HG03520 (cell line): Measurements from ENCODE around the gene IMMT.

ENCODE experiments used
- ATAC-seq: cut with Tn5 transposase; IDR thresholded peaks from one replicate; pipeline ENCODE4 v1.9.1; 2021; ENCODE audit warnings: mild to moderate bottlenecking, moderate library complexity; ENCODE audit not compliant: unreplicated experiment

IMMT gene

DNA sequence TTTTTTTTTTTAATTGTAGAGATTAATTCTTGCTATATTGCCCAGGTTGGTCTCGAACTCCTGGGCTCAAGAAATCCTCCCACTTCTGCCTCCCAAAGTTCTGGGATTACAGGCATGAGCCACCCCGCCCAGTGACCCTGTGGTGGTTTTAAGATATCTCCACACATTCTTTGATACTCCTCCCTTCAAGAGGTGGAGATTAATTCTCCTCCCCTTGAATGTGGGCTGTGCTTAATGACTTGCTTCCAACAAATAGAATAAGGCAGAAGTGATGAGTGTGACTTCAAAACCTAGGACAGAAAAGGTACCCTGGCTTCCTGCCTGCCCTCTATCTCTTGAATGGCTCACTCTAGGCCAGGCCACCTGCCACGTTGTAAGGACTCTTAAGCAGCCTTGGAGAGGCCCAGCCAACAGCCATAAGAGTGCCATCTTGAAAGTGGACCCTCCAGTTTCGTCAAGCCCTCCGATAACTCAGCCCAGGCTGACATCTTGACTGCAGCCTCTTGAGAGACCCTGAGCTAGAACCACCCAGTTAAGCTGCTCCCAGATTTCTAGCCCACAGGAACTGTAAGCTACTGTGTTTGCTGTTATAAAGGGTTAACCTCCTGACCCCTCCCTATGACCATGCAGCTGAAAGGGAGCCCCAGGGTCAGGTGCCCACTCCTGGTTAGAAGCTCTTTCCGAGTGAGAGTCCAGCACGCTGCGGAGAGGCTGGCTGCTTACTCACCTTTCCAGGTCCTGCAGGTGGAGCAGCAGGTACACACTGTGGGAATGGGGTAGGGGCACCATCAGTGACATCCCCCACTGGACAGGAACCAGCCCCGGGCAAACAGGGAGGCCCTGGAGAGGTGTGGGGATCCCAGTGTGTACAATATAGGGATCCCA, 31.6 kb upstream of the IMMT start:
- ATAC-seq = no peak

DNA sequence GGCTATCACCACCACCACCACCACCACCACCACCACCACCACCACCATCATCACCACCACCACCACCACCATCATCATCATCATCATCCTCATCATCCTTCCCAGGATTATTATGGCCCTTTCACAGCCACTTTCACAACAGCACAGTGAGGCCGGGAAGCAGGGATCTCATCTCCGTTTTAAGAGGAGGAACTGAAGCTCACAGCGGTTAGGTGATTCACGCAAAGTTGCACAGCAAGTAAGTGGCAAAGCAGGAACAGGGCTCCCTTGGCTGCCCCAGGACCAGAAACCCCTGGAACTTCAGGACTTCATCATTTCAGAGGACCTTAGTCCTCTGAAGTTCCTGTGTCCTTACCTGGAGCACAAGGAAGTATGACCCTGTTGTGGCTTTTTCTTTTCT, 30.8 kb upstream of the IMMT start:
- no peak for ATAC-seq

DNA sequence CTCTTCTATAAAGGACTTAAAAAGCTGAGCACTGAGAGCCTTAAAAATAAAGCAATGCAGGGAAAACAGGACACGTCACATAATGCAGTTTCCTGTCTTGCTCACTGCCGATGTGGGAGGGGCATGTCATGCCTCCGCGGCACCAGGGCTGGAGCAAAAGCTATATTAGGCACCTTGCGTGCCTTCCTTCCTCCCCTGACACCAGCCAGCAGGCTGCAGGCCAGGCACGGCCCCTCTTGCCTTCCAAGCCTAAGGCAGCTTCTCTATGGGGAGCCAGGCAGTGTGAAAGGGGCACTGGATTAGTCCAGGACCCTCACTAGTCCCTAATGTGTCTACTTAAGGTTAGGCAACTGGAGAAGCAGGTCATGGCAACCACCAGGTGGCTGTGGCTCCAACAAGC, 30.3 kb upstream of the IMMT start:
- ATAC-seq = peak; percentile 59

DNA sequence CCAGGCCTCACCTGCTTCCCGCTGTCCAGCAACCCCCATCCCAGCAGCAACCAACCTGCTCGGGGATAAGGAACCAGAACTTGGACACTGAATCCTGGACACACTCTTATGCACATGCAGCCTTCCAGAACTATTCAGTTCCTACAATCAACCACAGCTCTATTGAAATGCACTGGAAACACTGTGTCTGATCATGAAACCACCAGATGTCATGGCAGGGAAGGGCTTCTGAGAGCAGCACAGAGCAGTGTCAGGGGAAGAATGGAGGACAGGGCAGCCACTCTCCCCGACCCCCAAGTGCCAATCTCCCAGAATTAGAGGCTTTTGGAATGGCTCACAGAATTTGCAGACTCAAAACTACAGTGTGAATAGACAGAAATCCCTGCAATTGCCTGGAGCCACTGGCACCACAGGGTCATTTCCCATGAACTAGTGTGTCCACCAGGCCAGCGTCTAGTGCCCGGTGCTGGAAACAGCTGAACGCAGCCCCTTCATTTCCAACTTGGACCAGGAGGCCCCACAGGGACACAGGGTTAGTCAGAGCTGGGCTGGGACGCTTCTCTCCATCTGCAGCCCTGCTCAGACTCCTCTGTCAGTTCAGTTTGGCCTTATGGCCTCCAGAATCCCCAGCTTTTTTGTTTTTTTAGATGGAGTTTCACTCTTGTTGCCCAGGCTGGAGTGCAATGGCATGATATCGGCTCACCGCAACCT, 29.5 kb upstream of the IMMT start:
- no peak for ATAC-seq

DNA sequence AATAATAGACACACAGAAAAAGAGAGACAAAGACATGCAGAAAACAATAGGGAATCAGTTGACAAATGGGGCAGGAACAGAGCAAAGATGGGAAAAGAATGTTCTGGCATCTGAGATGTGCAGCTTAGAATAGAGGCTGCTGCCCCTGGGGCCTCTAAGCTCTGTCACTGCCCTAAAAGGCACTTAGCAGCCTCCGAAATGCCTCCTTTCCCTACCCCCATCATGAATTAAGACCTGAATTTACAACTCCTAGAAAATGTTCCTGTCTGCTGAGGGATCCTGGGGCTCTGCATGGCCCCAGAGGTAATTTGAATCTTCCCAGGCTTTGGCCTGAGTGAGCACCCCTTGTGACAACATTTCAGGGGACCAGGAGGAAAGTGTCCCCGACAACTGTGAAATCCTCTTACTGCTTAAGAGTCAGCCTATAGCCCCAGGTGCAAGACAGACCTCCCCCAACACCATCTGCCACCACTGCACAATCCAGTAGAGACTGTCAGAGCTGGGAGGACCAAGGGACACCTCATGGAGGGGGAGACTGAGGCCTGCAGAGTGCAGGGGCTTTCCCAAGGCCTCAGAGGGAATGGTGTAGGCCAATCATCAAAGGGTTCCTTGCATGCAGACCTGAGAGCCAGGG, 28.8 kb upstream of the IMMT start:
- no peak for ATAC-seq

DNA sequence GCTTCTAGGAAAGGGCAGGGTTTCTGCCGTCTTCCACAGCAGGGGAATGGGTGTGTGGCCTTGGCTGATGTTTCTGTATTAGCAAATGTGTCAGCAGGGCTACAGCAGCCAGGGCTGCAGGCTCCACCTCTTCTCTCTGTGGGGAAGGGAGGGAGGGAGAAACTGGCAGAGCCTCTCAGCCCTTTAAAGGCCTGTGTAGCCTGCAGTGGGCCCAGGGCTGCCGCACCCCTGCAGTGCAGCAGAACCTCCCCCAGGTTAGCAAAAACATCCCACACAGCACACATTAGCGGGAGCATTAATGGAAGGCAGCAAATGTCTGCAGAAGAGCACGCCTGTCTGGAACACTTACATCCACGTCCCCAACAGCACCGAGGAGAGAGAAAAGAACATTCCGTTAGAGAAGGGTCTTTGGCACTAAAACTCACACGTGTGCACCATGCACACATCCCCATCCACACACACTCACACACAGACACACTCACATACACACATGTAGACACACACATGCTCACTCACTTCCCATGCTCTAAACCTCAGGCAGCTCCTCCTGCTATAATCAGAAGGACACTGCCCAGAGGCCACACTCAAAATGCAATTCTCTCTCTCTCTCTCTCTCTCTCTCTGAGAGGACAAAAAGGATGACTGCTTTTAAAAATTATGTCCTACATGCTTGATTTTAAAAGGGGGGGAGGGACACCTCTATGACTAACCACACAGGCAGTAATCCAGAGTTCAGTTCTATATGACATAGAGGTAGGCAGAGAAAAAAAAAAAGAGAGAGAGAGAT, 28.1 kb upstream of the IMMT start:
- ATAC-seq = no peak

DNA sequence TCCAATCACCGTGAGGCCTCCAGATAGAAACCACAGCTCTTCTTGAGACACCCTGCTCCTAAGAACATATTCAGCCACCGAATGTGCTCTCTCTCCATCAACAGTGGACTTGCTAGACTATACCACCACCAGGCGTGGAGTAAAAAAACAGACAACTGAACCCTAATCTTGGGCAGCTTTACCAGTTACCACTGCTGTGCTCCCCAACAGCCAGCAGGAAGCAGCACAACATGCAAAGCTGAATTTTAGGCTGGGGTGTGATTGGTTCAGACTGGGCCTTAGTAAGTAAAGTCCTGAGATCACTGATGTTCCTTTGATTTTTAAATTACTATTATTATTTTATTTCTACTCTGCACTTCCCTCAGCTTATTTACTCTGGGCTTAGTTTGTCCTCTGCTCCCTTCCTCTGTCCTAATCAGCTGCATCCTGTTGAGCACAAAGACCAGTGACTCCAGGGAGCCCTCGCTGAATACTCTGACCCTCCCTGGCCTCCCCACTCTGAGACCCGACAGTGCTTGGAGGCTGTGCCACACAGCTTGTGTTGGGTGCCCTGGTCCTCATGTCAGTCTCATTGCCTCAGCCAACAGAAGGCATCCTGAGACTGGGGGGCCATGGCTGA, 25.9 kb upstream of the IMMT start:
- ATAC-seq = no peak

DNA sequence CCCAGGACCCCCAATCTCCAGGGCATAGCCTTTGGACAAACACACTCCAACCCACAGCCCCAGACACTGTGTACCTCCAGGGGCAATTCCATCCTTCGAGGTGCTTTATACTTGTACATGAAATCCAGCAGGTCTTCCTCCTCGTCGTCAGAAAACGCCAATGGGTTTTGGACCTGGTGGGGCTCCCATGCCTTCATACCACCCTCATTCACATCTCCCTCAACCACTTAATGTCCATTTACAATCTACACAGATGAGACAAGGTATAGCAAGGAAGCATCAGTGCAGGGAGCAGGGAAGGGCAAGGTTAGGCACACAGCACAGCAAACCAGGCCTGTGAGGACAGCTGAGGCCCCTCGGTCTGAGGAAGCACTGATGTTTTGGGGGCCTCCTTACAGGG, 24.6 kb upstream of the IMMT start:
- no peak for ATAC-seq

DNA sequence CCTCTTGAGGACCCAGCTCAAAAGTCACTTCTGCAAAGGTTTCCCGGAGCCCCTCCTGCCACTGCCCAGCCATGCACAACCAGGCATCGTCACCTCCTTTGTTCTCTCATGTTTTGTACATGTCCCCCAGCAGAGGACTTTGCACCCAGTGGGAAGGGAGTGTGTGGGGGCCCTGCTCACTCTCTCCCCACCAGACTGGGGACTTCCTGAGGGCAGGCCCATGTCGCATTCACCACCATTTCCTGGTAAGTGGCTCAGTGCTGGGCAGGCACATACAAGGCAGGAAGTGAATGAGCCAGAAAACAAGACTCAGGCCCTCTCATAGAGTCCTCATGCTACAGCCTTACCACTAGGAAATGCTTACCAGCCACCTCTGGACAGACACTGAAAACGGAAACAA, 22.9 kb upstream of the IMMT start:
- ATAC-seq = no peak

DNA sequence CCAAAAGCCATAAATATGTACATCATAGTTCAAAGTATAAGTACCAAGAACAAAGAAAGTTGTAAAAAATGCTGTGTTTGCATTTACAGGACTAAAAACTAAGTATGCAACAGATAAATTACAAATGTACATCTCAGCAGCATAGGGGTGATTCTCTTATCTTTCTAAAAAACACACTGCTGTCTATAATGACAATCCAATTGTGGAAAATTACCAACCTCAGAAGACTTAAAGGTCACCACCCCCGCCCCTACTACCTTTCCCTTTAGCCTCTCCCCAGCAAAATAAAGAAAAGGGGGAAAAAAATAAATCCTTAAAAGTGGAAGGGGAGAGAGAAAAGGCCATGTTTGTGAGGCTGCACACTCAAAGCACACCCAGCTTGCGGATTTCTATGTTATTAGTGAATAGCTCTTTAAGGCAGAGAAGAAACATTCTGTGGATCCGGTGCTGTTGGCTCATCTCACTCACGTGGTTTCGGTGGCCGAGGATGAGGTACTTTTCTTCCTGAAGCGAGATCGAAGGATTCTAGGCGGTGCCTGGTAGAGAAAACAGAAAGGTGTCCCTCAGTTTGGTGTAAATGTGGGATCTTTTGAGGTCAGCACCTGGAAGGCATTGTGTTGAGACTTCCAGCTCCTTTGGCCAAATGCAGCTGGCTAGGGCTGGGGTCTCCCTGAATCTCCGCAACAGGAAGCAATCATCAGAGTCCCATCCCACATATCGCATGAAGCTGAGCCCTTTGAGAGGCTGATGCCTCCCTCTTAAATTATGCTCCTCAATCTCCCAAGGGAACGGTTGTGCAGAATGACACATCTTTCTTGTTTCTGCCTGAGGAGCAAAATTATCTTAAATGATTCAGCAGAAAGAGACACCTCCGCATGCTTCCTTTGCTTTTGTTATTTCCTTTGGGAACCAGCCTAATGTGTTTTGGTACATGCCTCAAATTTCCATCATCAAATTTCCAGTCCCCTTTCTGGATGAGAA, 21.6 kb upstream of the IMMT start:
- ATAC-seq = no peak

DNA sequence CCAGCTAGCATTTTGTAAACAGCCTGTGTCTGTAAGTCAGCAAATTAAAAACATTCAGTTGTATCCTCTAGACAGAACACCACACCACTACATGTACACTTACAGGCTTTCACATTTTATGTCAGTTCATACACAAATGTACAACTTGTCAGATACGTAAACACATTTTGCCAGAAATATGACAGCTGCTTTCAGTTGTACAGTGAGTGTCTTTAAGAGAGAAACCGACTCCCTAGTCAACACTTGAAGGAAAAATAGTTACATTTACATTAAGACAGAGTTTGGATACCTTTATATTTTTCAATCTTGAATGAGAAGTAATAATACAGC, 19.2 kb upstream of the IMMT start:
- ATAC-seq = no peak

DNA sequence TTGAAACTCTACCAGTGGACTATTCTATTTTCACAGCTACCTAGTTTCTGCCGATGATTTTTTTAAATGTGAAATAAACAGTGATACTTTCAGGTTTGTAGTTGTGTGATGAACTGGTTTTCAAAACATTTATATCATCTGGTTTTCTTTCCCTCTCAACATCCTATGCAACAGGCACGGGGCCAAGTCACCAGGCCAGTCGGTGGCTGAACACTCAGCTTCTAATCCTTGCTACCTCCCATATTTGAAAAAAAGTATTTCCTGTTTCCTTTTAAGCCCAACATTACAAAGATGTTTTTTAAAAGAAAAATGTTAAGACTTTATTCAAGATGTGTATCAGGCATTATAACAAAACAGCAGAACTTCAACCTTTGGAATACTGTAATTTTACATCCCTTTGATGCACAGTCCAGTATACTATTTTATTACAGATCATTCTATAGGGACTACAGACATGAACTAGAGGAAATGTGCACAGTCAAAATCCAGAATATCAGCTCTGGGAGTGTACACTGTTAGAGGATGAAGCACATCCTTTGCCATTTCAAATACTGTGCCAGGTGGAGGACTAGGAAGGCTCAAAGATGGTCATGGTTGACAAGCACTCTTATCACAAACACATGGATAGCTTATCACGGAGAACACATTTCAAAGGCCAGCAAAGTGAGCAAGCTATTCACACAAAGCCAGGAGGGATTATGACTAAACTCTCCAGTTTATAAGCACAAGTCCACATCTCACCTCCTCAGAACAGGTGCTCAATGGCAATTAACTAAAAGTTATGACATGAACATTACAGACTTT, 18.6 kb upstream of the IMMT start:
- no peak for ATAC-seq

DNA sequence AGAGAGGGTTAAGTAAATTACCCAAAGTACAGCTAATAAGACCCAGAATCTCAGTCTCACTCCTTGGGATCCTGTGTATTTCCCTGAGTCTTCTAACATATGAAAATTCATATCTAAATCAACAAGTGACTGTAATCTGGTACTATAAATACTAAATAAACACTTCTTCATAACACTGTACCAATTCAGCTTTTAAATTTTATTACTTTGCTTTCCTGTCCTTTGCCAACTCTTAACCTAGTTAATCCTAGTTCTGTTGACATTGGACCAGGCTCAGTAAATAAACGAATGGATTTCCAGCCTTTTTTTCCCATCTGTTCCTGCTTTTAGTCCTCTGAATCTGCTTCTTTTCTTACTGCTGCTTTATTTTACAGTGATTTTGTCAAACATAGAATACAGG, 17.8 kb upstream of the IMMT start:
- no peak for ATAC-seq

DNA sequence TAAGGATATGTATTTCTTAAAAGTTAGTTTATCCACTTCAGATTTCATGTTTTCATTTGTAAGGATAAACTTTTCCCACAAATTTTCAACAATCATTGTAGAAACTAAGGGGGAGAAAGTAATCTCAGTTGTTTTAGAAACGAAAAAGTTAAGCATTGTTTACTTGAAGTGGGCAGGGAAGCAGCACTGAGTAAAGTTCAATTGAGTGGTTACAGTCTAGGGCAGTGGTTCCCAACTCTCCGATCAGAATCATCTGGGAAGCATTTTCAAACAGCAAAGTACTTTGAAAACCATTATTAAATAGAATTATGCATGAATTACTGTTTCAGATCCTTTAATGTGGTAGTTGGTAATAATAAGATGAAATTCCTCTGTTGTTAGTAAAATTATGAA, 16.5 kb upstream of the IMMT start:
- ATAC-seq = no peak

DNA sequence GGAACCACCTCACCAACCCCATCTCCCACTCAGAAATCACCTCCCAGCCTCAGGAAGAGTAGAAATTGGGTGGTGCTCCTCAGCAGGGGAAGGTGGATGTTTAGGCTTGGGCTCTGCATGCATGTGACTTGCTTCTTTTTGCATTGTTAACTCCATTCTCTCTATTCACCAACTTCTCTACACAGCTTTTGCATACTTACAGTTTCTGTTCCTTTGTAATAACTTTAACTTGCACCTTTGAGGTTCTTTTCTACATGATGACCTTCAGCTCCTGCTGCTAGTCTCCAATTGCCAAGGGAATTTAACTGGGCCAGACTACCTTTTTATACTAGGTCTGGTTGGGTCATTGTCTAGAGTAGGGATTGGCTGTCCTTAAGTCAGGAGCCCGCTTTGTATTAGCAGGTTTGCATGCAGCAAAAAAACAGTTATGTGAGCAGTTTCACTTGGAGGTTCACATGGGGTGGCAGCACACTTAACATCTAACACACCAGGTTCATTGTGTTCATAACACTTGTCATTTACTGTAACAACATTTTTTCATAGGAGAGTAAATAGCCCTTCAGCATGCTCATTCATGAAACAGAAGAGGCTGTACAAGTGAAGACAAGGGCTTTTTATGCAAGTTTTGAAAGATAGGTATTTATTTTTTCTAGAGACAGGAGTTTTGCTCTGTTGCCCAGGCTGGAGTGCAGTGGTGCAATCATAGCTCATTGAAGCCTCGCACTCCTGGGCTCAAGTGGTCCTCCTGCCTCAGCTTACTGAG, 16.0 kb upstream of the IMMT start:
- no peak for ATAC-seq

DNA sequence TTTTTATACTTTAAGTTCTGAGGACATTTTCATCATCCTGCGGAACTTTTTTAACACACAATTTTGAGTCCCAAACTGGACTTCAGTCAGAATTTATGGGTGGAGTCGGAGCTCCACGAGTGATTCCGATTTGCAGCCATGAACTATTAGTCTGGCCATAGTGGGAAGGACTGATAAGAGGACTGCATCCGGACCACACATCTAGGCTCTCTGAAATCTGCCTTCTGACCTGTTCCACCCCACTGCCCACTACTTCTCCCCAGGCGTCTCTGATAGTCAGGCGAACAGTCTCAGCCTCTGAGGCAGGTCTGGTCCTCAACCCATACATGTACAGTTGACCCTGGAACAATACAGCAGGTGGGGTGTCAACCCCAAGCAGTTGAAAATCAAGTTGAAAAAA, 9.2 kb upstream of the IMMT start:
- no peak for ATAC-seq

DNA sequence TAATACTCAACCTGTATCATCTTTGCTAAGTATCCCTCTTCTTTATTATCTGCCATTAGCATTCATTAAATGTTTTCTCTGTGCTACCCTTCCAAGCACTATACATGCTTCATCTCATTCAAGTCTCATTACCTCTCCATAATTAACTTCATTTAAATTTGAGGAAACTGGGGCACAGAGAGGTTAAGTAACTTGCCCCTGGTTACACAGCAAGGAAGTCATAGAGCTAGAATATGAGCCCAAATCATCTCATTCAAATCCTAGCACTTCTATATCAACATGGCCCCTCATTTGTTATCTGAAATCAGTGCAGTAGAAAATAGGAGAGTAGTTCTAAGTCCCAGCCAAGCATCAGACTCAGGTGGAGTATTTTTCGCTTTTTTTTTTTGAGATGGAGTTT, 8.4 kb upstream of the IMMT start:
- no peak for ATAC-seq

DNA sequence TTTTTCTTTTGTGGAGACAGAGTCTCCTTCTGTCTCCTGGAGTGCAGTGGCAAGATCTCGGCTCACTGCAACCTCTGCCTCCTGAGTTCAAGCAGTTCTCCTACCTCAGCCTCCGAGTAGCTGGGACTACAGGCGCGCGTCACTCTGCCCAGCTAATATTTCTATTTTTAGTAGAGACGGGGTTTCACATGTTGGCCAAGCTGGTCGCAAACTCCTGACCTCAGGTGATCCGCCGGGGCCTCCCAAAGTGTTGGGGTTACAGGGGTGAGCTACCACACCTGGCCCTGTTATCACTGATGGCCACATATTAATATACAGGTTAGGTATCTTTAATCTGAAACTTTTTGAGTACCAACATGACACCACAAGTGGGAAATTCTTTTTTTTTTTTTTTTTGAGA, 7.4 kb upstream of the IMMT start:
- no peak for ATAC-seq
